Adrenal gland (tissue), 5 donors: ENCODE results near the gene SDCCAG8.

Experiments
- POLR2A ChIP-seq, 2 donors: fragments of 450-650 bp; IDR thresholded peaks; one replicate each; pipeline ENCODE4 v1.6.1; 2017; ENCODE audit warnings: antibody characterized with exemption in 2 of 2, mild to moderate bottlenecking in 2 of 2, moderate library complexity in 1 of 2
- TF ChIP-seq, protein P1 (sequence below), 6 experiments: fragments of 450-650 bp in 4 of 6; fragments of 200-600 bp in 2 of 6; sonication (generic) in 1 of 6; IDR thresholded peaks; 1 replicate in 5 of 6; 2 replicates in 1 of 6; pipeline versions ENCODE4 v1.5.1 to v1.8.0; 2016 to 2021; ENCODE audit warnings: antibody characterized with exemption in 6 of 6, mild to moderate bottlenecking in 2 of 6, moderate library complexity in 1 of 6
- donor health status: DM: no; HTN: no; CAD: no.

DNA sequence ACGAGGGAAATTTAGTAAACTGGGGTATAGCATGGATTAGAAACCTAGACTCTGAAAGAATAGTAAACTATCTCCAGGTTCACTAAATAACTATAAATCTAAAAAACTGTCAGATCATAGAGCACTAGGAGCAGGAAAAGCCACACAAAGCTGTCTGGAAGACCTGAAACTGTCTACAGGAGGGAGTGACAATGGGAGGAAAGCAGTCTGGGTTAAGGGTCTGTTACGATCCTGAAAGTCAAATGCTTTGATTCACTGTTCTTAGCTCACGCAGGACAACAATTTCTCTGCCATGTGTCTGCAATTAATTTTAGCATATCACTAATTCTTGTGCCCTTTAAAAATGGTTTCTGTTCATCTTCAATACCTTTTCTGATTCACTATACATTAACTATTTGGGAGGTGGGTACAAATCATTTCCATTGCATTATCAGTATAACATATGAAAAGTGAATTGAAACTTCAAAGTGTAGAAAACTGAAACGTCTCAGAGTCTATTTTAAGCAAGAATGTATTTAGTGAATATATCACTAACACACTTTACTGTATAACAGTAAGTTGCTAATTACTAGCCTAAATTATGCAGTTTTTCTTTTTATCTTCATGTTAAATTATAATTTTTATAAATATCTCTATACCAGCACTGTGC, 19.1 kb upstream of the SDCCAG8 start:
- TF ChIP-seq, protein P1, sequence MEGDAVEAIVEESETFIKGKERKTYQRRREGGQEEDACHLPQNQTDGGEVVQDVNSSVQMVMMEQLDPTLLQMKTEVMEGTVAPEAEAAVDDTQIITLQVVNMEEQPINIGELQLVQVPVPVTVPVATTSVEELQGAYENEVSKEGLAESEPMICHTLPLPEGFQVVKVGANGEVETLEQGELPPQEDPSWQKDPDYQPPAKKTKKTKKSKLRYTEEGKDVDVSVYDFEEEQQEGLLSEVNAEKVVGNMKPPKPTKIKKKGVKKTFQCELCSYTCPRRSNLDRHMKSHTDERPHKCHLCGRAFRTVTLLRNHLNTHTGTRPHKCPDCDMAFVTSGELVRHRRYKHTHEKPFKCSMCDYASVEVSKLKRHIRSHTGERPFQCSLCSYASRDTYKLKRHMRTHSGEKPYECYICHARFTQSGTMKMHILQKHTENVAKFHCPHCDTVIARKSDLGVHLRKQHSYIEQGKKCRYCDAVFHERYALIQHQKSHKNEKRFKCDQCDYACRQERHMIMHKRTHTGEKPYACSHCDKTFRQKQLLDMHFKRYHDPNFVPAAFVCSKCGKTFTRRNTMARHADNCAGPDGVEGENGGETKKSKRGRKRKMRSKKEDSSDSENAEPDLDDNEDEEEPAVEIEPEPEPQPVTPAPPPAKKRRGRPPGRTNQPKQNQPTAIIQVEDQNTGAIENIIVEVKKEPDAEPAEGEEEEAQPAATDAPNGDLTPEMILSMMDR (IDR thresholded peaks at IDR 0.05): no peak
- no peak for TF ChIP-seq POLR2A (IDR thresholded peaks at IDR 0.05)
